Activated naive CD4-positive, alpha-beta T cell treated with anti-CD3 and anti-CD28 coated beads, Interleukin-2, amount 50 U/mL, for 24 hours (primary cell): ENCODE measurements around the gene ANXA4.
A peak's percentile ranks its signal among the peaks of the same experiment; 100 is the strongest.
"Not testable (repeated sequence)": the region's sequence is repeated elsewhere in the genome, so short reads cannot be mapped to it uniquely, and the experiment has no call there.

Experiments used
- H3K27ac Mint-ChIP-seq: one replicate; pipeline ENCODE4 v1.8.0; 2021; ENCODE audit warnings: mild to moderate bottlenecking, mixed read lengths
- H3K27me3 Mint-ChIP-seq: one replicate; pipeline ENCODE4 v1.8.0; 2021; ENCODE audit warnings: mixed read lengths
- H3K36me3 Mint-ChIP-seq: one replicate; pipeline ENCODE4 v1.8.0; 2021; ENCODE audit warnings: mixed read lengths
- H3K4me1 Mint-ChIP-seq: one replicate; pipeline ENCODE4 v1.8.0; 2021; ENCODE audit warnings: mixed read lengths
- H3K4me3 Mint-ChIP-seq: one replicate; pipeline ENCODE4 v1.8.0; 2021; ENCODE audit warnings: mild to moderate bottlenecking, mixed read lengths
- H3K9me3 Mint-ChIP-seq: one replicate; pipeline ENCODE4 v1.8.0; 2021; ENCODE audit warnings: mixed read lengths

Gene ANXA4

GRCh38 chr2:69734854-69735544 lies 6.9 kb upstream of the ANXA4 start:
- no peaks in the 10 kb centered on the region for H3K27me3 Mint-ChIP-seq
- no peaks in the 10 kb centered on the region for H3K36me3 Mint-ChIP-seq

GRCh38 chr2:69735686-69736085 lies 6.2 kb upstream of the ANXA4 start:
- no peaks in the 10 kb centered on the region for H3K27me3 Mint-ChIP-seq
- H3K36me3 Mint-ChIP-seq = no peaks in the 10 kb centered on the region
- H3K4me1 Mint-ChIP-seq = no peaks in the 10 kb centered on the region
- H3K4me3 Mint-ChIP-seq = no peak overlapping the region
- H3K9me3 Mint-ChIP-seq = no peaks in the 10 kb centered on the region
- H3K27ac Mint-ChIP-seq = no peak overlapping the region

More at GRCh38 chr2:69734854-69735544, 6.9 kb upstream of the ANXA4 start:
- H3K27ac Mint-ChIP-seq = no peak overlapping the region
- no peaks in the 10 kb centered on the region for H3K9me3 Mint-ChIP-seq
- no peak overlapping the region for H3K4me3 Mint-ChIP-seq
- no peaks in the 10 kb centered on the region for H3K4me1 Mint-ChIP-seq

GRCh38 chr2:69738149-69738548 lies 3.8 kb upstream of the ANXA4 start:
- H3K36me3 Mint-ChIP-seq, H3K27ac Mint-ChIP-seq, H3K27me3 Mint-ChIP-seq, H3K9me3 Mint-ChIP-seq, H3K4me3 Mint-ChIP-seq: not testable (repeated sequence)
- H3K4me1 Mint-ChIP-seq = peaks cover 13% of the 10 kb centered on the region

GRCh38 chr2:69740502-69740951 lies 1.4 kb upstream of the ANXA4 start:
- no peaks in the 10 kb centered on the region for H3K9me3 Mint-ChIP-seq
- peaks cover 13% of the 10 kb centered on the region for H3K4me1 Mint-ChIP-seq
- H3K36me3 Mint-ChIP-seq = no peaks in the 10 kb centered on the region
- H3K27ac Mint-ChIP-seq = peak overlapping the region; percentile 65
- H3K4me3 Mint-ChIP-seq = peak overlapping the region; percentile 7
- no peaks in the 10 kb centered on the region for H3K27me3 Mint-ChIP-seq

- H3K4me1 Mint-ChIP-seq = peaks cover 13% of the 10 kb centered on the region
- peak overlapping the region; percentile 97 for H3K4me3 Mint-ChIP-seq
- H3K27me3 Mint-ChIP-seq = no peaks in the 10 kb centered on the region
- H3K9me3 Mint-ChIP-seq = no peaks in the 10 kb centered on the region
- H3K27ac Mint-ChIP-seq = peak overlapping the region; percentile 94
- H3K36me3 Mint-ChIP-seq = no peaks in the 10 kb centered on the region
Observed at GRCh38 chr2:69741229-69741574, 732 bp upstream of the ANXA4 start.

GRCh38 chr2:69742322-69742952 lies 503 bp downstream of the ANXA4 start:
- peaks cover 13% of the 10 kb centered on the region for H3K4me1 Mint-ChIP-seq

GRCh38 chr2:69743847-69744264 lies 1.9 kb downstream of the ANXA4 start:
- Mint-ChIP-seq H3K4me1 (peaks cover 13% of the 10 kb centered on the region), H3K36me3 (no peaks in the 10 kb centered on the region), H3K27ac (no peak overlapping the region), H3K9me3 (no peaks in the 10 kb centered on the region), H3K27me3 (no peaks in the 10 kb centered on the region), H3K4me3 (no peak overlapping the region)

More at GRCh38 chr2:69742322-69742952, 503 bp downstream of the ANXA4 start:
- H3K36me3 Mint-ChIP-seq = no peaks in the 10 kb centered on the region
- H3K9me3 Mint-ChIP-seq = no peaks in the 10 kb centered on the region
- H3K4me3 Mint-ChIP-seq = peak overlapping the region; percentile 97
- H3K27ac Mint-ChIP-seq = peak overlapping the region; percentile 89
- no peaks in the 10 kb centered on the region for H3K27me3 Mint-ChIP-seq

- H3K9me3 Mint-ChIP-seq = no peaks in the 10 kb centered on the region
- H3K4me3 Mint-ChIP-seq = no peak overlapping the region
- H3K27me3 Mint-ChIP-seq = no peaks in the 10 kb centered on the region
- H3K36me3 Mint-ChIP-seq = no peaks in the 10 kb centered on the region
- H3K27ac Mint-ChIP-seq = no peak overlapping the region
- H3K4me1 Mint-ChIP-seq = peaks cover 13% of the 10 kb centered on the region
Observed at GRCh38 chr2:69744456-69744855, 2.5 kb downstream of the ANXA4 start.

- Mint-ChIP-seq H3K9me3 (no peaks in the 10 kb centered on the region), H3K4me3 (no peak overlapping the region), H3K36me3 (no peaks in the 10 kb centered on the region), H3K27me3 (no peaks in the 10 kb centered on the region), H3K4me1 (peaks cover 13% of the 10 kb centered on the region), H3K27ac (no peak overlapping the region)
Observed at GRCh38 chr2:69745035-69745434, 3.1 kb downstream of the ANXA4 start.

GRCh38 chr2:69750246-69750645 lies 8.3 kb downstream of the ANXA4 start:
- H3K36me3 Mint-ChIP-seq = no peaks in the 10 kb centered on the region
- H3K4me1 Mint-ChIP-seq = peaks cover 6% of the 10 kb centered on the region
- H3K27me3 Mint-ChIP-seq = no peaks in the 10 kb centered on the region
- H3K9me3 Mint-ChIP-seq = no peaks in the 10 kb centered on the region
- H3K27ac Mint-ChIP-seq = no peak overlapping the region
- H3K4me3 Mint-ChIP-seq = no peak overlapping the region

- H3K36me3 Mint-ChIP-seq = no peaks in the 10 kb centered on the region
- H3K27ac Mint-ChIP-seq = no peak overlapping the region
- H3K27me3 Mint-ChIP-seq = no peaks in the 10 kb centered on the region
- peaks cover 13% of the 10 kb centered on the region for H3K4me1 Mint-ChIP-seq
- H3K4me3 Mint-ChIP-seq = no peak overlapping the region
- no peaks in the 10 kb centered on the region for H3K9me3 Mint-ChIP-seq
Observed at GRCh38 chr2:69753659-69754363, 11.9 kb downstream of the ANXA4 start.

- Mint-ChIP-seq H3K36me3 (no peaks in the 10 kb centered on the region), H3K27me3 (no peaks in the 10 kb centered on the region), H3K27ac (no peak overlapping the region), H3K9me3 (no peaks in the 10 kb centered on the region), H3K4me3 (peak overlapping the region; percentile 1), H3K4me1 (peaks cover 13% of the 10 kb centered on the region)
Observed at GRCh38 chr2:69754633-69755032, 12.7 kb downstream of the ANXA4 start.

GRCh38 chr2:69755862-69756467 lies 14.0 kb downstream of the ANXA4 start:
- H3K9me3 Mint-ChIP-seq = no peaks in the 10 kb centered on the region
- H3K4me1 Mint-ChIP-seq = peaks cover 13% of the 10 kb centered on the region
- H3K27ac Mint-ChIP-seq = no peak overlapping the region
- H3K27me3 Mint-ChIP-seq = no peaks in the 10 kb centered on the region
- H3K36me3 Mint-ChIP-seq = no peaks in the 10 kb centered on the region
- H3K4me3 Mint-ChIP-seq = no peak overlapping the region

GRCh38 chr2:69762025-69762424 lies 20.1 kb downstream of the ANXA4 start:
- no peaks in the 10 kb centered on the region for H3K36me3 Mint-ChIP-seq
- no peak overlapping the region for H3K27ac Mint-ChIP-seq
- H3K4me3 Mint-ChIP-seq = no peak overlapping the region
- H3K9me3 Mint-ChIP-seq = no peaks in the 10 kb centered on the region
- H3K4me1 Mint-ChIP-seq = peaks cover 26% of the 10 kb centered on the region
- no peaks in the 10 kb centered on the region for H3K27me3 Mint-ChIP-seq

- Mint-ChIP-seq H3K4me1 (peaks cover 32% of the 10 kb centered on the region), H3K9me3 (no peaks in the 10 kb centered on the region), H3K36me3 (no peaks in the 10 kb centered on the region), H3K4me3 (no peak overlapping the region), H3K27ac (no peak overlapping the region), H3K27me3 (no peaks in the 10 kb centered on the region)
Observed at GRCh38 chr2:69762513-69763494, 20.9 kb downstream of the ANXA4 start.
